HK-2 (cell line): ENCODE measurements around the gene NCKAP5.
"Not testable (repeated sequence)": the region's sequence is repeated elsewhere in the genome, so short reads cannot be mapped to it uniquely, and the experiment has no call there.

ENCODE experiments used
- DNase-seq: peaks from one replicate; pipeline ENCODE4 v3.0.0-alpha.2; 2018; ENCODE audit not compliant: unreplicated experiment

The NCKAP5 gene

DNA sequence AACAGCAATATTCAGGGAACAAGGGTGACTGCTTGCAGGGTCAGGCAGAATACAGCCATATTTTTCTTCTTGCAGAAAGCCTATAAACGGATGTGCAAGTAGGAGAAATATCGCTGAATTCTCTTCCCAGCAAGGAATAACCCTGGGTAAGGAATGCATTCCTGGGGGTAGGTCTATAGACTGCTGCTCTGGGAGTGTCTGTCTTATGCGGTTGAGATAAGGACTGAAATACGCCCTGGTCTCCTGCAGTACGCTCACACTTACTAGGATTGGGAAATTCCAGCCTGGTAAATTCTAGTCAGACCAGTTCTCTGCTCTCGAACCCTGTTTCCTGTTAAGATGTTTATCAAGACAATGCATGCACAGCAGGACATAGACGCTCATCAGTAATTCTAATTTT, 361.6 kb downstream of the NCKAP5 start:
- not testable (repeated sequence) for DNase-seq

DNA sequence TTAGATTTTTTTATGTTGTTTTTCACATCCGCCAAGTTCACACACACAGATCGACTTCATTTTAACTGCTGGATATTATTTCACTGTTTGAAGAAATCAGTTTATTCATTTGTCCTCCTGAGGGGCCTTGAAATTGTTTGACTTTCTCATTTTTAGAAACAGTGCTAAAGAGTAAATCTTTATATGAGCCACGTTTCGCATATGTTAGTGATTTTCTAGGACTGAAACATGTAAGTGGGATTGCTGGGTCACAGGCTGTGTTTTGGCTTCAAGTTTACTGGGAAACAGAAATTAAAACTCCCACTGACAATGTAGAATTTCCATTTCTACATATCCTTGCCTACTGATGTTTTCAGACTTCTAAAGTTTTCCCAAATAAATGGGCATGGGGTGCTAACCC, 363.8 kb downstream of the NCKAP5 start:
- DNase-seq: no peak

DNA sequence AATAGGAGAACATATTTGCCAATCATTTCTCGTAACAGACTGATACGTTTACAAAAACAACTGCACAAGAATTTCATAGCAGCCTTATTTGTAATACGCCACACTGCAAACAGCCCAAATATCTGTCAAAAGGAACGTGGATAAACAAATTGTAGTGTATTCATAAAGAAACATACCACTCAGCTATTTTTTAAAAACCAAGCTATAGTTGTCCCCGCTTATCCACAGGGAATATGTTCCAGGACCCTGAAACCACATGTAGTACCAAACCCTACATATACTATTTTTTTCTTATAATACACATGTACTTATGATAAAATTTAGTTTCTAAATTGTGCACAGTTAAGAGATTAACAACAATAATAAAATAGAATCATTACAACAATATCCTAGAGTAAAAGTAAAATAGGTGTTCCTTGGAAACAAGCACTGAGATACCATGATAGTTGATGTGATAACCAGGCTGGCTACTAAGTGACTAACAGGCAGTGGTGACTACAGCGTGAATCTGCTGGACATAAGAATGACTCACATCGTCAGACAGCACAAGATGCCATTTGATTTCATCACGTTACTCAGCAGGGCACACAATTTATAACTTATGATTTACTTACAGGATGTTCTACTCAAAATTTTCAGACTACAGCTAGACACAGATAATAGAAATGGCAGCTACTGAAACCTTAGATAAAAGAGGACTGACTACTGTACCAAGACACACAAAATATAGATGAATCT, 367.4 kb downstream of the NCKAP5 start:
- peak; percentile 51 for DNase-seq

GRCh38 chr2:133198678-133199077, 369.6 kb downstream of the NCKAP5 start:
- no peak for DNase-seq

DNA sequence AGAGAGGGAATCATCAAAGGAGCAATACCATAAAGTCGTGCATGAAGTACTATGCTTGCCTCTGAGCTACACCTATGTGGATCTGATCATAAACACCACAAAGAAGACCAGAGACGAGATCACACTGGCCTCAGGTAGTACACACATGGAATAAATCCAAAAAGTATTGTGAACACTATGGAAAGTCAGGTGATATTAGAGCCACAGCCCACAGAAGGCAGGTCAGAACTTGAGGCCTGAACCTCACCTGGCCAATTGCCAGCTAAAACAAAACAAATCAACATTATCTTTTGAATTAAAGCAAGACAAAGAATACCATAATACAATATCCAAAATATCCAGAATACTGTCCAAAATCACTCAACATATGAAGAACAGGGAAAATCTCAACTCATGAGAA, 371.1 kb downstream of the NCKAP5 start:
- no peak for DNase-seq

GRCh38 chr2:133194777-133195335, 373.4 kb downstream of the NCKAP5 start:
- DNase-seq: no peak

DNA sequence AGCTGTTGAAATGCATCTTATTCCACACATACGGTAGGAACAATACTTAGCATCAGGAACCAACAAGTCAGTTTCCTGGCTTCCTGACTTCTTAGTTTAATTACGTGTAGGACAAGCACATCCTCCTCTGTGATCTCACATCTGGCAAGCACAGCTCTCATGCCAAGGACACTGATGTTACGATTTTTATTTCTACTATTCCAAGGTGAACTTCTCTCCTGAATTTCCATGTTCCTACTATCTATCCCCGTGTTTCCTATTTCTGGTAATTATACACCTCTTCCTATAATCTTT, 374.0 kb downstream of the NCKAP5 start:
- DNase-seq: no peak

DNA sequence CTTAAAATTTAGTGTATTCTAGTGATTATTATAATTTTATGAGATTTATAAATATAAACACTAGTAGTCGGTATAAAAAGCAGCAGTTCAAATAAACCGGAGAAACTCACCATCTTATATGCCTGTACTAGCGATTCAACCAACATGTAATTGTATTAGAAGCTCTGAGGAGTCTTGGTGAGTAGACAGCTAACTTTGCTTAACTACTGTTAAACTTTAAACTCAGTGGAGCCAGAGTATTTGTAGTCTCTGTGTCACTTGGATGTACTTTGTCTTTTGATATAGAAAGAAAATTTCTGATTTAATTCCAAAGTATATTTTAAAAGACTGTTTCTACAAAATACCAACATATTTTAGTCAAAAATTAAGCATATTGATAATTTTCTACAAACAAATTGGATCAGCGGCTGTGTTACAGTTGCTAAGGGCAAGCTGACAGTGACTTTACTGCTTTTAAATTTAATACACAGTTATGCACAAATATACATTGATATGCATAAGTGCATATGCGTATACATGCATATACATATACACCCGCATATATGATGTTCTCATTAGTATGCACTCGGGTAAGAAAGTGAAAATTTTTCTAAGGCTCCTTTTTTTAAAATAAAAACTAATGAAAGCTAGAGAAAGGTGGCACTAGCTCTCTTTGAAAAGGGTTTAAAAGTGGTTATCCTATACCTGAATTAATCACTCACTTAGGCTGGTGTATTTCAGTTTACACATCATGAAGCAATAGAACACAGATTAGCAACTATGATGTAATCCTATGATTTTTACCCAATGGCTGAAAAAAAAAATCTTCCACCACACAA, 374.5 kb downstream of the NCKAP5 start:
- DNase-seq: no peak

- no peak for DNase-seq
These were observed 376.2 kb downstream of the NCKAP5 start for GRCh38 chr2:133192028-133192427.

DNA sequence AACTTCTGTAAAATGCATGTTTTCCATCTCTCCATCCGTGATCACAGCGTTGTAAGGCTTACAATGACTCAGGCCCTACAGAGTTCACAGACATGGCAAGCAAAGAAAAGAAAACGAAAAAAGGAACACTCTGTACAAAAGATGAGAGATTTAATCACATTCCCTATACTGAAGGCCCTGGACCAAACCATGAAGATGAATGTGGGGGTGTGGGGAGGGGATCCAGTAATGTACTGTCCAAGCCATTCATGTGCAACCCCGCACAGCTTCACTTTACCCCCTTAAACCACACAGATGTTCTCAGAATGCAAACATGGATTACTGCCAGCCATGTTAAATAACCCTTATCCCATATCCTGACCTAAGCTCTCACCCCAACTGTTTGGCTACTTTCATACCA, 391.1 kb downstream of the NCKAP5 start:
- no peak for DNase-seq

GRCh38 chr2:133175926-133176325, 392.3 kb downstream of the NCKAP5 start:
- no peak for DNase-seq

DNA sequence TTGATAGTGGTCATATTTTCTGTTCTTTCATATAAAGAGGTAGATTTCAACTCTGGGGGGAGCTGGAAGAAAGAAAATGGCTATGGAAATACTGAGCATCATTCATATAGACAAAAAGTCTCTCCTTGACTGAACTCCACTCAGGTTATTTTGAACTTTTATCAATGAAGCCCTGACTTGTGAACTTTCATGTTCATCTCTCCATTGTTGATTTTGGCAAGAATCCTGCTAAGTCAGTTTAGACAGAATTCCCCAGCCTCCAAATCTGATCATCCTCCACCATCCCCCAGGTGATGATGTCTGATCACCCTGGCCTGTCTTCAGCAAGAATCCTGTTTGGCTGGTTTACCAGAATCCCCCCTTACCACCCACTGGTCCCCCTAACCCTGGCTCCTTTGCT, 395.0 kb downstream of the NCKAP5 start:
- DNase-seq: no peak

DNA sequence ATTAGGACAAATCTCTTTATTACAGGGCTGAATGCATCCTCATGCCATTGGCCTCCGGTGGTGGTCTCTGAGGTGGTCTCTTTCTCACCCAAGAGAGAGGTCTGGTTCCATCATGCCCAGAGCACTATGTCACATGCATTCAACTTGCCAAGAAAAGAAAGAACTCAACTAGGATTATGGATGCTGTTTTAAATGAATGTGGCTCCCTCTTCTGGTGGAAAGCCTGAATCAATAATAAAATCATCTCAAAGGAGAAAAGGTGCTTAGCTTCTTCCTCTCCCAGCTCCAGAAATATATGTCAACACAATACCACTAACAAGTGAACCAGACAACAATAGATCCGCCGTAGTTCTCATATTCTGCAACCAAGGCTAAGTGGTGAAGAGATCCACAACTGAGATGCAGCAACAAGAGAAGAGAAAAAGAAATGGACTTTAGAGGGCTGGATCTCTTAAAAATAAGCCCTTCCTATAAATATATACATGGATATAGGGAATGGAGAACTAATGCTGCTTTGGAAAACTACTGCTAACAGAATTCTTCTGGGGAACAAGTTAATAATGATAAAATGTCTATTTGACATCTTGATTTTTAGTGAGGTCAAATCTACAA, 396.8 kb downstream of the NCKAP5 start:
- peak; percentile 5 for DNase-seq

DNA sequence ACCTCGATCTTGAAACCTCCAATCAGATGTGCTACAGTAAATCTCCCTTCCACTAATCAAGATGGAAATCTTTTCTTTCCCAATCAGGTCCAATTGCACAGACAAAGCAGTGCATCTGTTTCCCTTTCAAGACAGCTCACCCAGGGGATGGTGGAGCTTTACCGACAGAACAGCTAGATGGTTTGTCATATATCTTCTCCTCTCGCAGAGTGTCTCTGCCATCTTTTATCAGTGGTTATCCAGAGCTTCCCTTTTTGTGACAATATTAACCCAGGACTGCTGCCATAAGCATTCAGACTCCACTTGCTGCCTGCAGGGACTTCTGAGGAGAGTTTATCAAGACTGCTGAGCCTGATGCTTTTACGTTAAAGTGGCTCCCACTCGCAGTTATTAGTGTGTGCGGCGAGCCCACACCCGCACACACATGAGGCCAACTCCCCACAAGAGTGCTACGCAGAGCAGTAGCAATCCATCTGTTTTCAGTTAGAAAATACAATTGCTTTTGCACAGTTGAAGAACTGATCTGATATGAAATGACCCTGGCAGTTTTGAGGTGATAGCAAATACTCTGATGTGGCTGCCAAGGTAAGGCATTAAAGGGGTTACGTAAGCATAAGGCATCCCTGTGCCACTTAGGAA, 398.9 kb downstream of the NCKAP5 start:
- no peak for DNase-seq

GRCh38 chr2:133167990-133168389, 400.3 kb downstream of the NCKAP5 start:
- DNase-seq: no peak

DNA sequence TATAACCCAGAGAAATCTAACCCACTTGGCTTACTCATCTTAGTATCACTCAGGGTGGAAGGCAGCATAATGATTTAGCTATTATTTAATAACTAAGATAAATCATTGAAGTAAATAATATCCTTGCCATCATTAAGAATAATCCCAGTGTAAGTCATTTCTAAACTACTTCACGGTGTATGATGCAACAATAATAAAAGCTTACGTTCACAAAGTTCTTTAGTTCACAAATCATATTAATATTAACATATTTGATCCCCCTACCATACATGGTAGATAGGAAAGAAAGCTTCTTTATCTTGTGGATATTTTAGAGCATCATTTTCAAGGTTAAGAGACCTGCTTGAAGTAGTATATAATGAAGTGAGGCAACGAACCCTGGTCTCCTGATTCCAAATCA, 401.0 kb downstream of the NCKAP5 start:
- no peak for DNase-seq

- no peak for DNase-seq
These were observed 402.2 kb downstream of the NCKAP5 start for GRCh38 chr2:133166031-133166430.

GRCh38 chr2:133163111-133163510, 405.2 kb downstream of the NCKAP5 start:
- DNase-seq: no peak

- DNase-seq: no peak
These were observed 409.8 kb downstream of the NCKAP5 start for GRCh38 chr2:133158442-133158841.

DNA sequence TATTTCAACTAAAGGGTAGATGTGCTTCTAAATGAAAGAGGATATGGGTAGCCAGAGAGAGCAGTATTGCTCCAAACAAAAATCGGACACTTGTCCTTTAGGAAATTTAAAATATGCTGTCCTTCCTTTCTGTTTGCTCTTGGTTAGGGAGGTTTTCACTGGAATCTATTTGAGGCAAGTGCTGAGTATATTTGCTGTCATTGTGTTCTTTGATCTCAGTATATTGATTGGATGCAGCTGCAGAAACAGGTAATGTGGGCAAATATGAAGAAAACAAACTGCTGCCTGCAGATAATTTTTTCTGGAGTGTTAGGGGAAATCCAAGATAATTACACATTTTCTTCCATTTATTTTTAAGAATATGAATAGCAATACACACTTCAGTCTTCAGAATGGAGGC, 410.2 kb downstream of the NCKAP5 start:
- DNase-seq: no peak

DNA sequence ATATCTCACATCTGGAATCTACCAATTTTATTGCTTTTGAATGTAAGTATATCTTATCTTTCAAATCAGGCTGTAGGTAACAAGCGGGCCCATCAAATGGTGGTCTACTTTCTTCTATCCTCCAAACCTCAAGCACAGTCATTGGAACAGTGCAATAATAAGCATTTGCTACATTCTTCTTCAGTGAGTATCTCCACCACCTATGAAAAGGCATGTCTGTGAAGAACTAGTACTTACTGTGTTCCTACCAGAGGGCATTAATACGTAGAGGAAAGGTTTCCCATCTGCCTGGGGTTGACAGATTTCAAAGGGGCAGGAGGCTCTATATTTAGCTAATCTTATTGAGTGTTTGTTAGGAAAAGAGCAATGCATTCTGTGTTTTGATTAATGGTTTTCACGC, 411.1 kb downstream of the NCKAP5 start:
- no peak for DNase-seq

DNA sequence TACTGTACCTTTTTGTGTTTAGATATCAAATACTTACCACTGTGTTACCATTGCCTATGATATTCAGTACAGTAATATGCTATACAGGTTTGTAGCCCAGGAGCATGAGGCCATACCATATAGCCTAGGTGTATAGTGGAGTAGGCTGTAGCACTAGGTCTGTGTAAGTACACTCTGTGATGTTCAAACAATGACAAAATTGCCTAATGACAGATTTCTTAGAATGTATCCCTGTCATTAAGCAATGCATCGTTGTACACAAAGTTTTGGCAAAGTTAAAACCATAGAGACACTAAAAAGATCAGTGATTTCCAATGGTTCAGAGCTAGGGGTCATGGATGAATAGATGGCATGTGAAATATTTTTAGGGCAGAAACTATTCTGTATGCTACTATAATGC, 415.5 kb downstream of the NCKAP5 start:
- DNase-seq: no peak
